Panc1 (cell line): Measurements from ENCODE around the gene LANCL2.

Experiments used
- TCF7L2 ChIP-seq: IDR thresholded peaks from 2 replicates; pipeline ENCODE4 v1.6.1; 2011; ENCODE audit warnings: mild to moderate bottlenecking, low read depth, low read length, inconsistent platforms
- TF ChIP-seq, protein P1 (sequence below): fragments of 450-650 bp; IDR thresholded peaks from 2 replicates; pipeline ENCODE4 v1.5.1; 2017; ENCODE audit warnings: mild to moderate bottlenecking
- TF ChIP-seq, protein P2 (sequence below), 2 experiments: IDR thresholded peaks; 2 replicates each; pipeline ENCODE4 v1.6.1; 2011 to 2012; ENCODE audit warnings: low read depth in 2 of 2, control low read depth in 1 of 2, low read length in 1 of 2, mild to moderate bottlenecking in 1 of 2, moderate library complexity in 1 of 2; ENCODE audit not compliant: insufficient read depth in 1 of 2

DNA sequence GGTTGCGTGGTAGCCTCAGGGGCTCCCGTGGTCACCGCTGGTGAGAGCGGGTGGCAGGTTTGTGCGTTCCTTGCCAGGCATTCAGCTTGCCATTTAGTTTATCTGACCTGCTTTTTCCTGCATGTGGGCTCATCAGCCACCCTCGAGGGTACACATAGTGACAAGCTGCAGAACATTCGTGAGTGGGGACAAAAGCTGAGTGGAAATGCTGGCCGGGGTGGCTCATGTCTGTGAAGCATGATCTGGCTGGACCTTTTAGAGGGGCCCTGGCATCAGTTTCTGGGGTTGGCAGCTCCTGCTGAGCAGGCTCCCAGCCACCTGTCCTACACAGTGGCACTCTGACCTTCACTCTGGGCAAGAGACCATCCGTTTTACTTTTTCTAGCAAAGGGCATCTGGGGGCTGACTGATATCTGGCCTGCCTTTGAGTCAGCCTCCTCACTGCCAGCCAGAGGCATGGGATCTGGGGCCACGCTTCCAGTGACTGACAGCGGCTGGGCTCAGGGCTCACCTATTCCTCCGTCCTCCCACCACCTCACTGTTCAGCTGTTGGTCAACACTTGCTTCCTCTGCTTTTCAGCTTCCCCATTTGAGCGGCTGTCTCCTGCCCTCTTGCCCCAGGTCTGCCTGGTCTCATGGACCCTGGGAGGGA lies 75.0 kb downstream of the LANCL2 start:
- TF ChIP-seq, protein P1, sequence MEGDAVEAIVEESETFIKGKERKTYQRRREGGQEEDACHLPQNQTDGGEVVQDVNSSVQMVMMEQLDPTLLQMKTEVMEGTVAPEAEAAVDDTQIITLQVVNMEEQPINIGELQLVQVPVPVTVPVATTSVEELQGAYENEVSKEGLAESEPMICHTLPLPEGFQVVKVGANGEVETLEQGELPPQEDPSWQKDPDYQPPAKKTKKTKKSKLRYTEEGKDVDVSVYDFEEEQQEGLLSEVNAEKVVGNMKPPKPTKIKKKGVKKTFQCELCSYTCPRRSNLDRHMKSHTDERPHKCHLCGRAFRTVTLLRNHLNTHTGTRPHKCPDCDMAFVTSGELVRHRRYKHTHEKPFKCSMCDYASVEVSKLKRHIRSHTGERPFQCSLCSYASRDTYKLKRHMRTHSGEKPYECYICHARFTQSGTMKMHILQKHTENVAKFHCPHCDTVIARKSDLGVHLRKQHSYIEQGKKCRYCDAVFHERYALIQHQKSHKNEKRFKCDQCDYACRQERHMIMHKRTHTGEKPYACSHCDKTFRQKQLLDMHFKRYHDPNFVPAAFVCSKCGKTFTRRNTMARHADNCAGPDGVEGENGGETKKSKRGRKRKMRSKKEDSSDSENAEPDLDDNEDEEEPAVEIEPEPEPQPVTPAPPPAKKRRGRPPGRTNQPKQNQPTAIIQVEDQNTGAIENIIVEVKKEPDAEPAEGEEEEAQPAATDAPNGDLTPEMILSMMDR = no peak
- TF ChIP-seq TCF7L2 = no peak
- TF ChIP-seq, protein P2, sequence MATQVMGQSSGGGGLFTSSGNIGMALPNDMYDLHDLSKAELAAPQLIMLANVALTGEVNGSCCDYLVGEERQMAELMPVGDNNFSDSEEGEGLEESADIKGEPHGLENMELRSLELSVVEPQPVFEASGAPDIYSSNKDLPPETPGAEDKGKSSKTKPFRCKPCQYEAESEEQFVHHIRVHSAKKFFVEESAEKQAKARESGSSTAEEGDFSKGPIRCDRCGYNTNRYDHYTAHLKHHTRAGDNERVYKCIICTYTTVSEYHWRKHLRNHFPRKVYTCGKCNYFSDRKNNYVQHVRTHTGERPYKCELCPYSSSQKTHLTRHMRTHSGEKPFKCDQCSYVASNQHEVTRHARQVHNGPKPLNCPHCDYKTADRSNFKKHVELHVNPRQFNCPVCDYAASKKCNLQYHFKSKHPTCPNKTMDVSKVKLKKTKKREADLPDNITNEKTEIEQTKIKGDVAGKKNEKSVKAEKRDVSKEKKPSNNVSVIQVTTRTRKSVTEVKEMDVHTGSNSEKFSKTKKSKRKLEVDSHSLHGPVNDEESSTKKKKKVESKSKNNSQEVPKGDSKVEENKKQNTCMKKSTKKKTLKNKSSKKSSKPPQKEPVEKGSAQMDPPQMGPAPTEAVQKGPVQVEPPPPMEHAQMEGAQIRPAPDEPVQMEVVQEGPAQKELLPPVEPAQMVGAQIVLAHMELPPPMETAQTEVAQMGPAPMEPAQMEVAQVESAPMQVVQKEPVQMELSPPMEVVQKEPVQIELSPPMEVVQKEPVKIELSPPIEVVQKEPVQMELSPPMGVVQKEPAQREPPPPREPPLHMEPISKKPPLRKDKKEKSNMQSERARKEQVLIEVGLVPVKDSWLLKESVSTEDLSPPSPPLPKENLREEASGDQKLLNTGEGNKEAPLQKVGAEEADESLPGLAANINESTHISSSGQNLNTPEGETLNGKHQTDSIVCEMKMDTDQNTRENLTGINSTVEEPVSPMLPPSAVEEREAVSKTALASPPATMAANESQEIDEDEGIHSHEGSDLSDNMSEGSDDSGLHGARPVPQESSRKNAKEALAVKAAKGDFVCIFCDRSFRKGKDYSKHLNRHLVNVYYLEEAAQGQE (IDR thresholded peaks at IDR 0.05; ENCODE audit: insufficient read depth in 1 of 2, low read depth in 2 of 2, low read length in 1 of 2) = no peak
